ENCODE data around the gene ABRAXAS1. TPM values are rescaled to one million over a fixed set of nuclear protein-coding genes. Genes with fewer than 3 reads are reported as not detected.
"Not testable (repeated sequence)": the region's sequence is repeated elsewhere in the genome, so short reads cannot be mapped to it uniquely, and the experiment has no call there.

The ABRAXAS1 gene
- total RNA-seq = 15.4 and 17.5 TPM in 2 replicates

DNA sequence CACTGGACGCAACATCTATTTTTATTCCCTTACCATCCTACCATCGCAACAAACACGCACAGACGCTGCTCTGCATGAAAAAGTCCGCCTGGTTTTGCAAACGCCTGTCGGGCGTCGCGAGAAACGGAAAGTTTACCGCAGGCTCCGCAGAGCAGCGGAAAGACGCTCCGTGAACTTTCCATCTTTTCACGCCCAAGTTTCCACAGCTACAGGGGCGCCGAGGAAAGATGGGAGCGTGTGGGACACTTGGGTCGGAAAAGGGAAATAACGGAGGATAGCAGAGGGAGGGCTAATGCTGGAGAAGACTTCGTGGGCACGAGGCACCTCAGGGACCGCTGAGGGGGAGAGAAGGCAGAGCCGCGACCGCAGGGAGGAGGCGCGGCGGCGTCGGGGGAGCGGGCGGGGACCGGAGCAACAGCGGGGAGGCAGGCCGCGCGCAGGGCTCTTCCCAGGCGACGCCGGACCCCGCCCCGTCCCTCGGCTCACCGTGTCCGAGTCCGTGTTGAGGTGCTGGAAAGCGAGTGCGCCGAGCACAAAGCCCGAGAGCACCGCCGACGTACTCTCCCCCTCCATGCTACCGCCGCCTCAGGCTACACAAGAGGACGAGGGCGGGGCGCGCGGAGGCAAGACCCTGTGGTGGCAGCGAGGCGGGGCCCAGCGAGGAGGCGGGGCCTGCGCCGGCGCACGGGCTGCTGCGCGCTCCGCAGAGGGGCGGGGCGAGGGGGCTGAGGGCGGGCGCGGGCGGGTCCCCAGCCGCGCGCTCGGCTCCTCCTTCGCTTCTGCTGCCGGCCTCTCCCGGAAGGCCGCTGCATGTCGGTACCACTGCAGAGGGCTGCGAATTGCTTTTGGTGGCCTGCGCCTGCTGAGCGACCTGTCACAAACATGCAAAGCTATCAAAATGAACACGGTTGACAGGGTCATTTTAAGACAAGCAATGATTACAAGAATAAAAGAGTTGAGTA, at the start of gene ABRAXAS1:
TSS of gene ABRAXAS1 (minus strand) at position 601 of the 962 bp plus-strand sequence. CDS start at position 573, 28 bp downstream.
- intact Hi-C loops (cut with micrococcal nuclease) = loop anchor here (1.0 to 10.0 kb wide), 7 partner anchors 20 to 584 kb away; partner anchors contain the start of genes COQ2, GPAT3, HELQ and THAP9

DNA sequence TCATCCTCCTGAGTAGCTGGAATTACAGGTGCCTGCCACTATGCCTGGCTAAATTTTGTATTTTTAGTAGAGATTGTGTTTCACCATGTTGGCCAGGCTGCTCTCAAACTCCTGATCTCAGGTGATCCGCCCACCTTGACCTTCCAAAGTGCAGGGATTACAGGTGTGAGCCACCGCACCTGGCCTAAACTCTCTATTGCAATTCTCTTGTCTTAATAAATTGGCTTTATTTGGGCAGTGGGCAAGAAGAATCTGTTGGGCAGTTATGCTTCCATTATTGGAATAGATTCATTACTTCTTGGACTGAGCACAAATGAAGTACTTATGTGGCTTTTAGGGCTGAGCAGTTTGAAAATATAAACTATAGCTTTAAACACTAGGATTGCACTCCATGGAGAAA, 42.8 kb upstream of the ABRAXAS1 start:
- intact Hi-C loops (cut with micrococcal nuclease) = no loop called here

DNA sequence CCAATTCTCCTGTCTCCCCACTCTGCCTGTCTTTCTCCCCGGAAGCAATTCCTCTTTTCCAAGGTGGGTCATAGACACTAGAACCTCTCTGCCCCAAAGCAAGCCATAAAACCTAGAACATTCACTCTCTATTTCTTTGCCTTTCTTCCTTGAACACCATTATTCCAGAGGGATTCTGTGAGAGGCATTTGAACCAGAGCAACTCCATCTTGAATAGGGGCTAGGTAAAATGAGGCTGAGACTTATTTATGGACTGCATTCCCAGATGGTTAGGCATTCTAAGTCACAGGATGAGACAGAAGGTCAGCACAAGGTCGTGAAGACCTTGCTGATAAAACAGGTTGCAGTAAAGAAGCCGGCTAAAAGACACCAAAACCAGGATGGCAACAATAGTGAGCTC, 37.3 kb upstream of the ABRAXAS1 start:
- intact Hi-C loops (cut with micrococcal nuclease) = no loop called here

DNA sequence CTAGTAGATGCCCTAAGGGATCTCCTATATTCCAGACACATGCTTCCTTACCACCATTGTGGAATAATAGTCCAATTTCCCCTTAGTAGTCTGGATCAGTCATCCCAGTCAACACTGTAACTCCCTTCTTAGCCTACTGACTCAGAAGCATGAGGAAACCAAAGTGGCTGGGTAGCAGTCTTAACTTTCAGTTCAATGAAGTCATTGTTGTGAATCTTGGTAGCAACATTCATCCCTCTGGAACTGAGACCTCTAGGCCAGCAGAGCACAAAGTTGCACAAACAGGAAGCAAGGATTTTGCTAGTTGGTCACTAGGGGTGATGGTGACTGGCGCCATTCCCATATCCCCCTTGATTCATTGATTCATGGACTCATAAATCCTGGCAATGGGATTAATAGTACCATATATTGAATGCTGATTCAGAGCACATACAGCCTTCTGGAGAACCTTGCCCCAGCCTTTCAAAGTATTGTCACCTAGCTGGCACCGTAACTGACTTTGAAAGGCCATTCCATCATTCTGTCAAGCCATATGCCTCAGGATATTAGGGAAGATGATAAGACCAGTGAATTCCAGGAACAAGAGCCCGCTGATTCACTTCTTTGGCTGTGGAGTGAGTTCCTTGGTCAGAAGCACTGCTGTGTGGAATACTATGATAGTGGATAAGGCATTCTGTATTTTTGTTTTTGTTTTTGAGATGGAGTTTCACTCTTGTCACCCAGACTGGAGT, 31.3 kb upstream of the ABRAXAS1 start:
- intact Hi-C loops (cut with micrococcal nuclease) = no loop called here

DNA sequence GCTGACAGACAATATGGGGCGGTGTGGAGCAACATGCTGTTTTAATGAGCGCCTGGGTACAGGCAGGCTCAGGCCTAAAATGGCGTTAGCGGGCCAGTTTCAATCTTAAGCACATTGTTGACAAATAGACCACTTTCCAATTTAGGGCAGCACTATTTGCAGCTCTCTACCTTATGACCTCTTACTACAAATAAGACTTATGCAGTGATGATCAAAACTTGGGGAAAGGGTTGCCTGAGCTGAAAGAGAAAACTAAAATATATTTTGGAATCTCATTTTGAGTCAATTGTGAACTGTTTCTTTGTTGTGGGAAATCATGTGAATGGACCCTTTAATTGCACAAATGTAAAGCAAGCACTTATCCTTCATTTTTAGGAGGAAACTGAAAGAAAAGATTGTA, 25.5 kb upstream of the ABRAXAS1 start:
- intact Hi-C loops (cut with micrococcal nuclease) = no loop called here

DNA sequence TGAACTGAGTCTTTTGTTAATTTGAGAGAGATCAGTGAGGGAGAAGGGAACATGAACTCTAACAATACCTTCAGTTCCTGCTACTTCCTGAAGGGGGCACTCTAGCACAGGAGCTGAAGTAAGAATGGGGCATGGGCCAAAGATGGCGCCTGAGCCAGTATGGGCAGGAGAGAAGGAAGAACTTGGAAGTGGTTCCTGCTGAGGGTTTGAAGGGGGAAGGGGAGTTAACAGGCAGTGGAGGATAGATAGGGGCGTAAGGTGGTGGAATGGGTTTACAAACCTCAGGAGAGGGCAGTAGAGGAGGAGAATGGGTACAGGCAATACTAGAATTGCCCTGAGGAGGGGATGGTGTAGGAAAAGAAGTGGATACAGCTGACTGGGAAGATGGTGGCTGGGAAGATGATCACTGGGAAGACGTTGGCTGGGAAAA, 24.3 kb upstream of the ABRAXAS1 start:
- intact Hi-C loops (cut with micrococcal nuclease) = loop anchor here (1.0 to 10.0 kb wide), 2 partner anchors 131 to 996 kb away; no protein-coding TSS in a partner anchor

DNA sequence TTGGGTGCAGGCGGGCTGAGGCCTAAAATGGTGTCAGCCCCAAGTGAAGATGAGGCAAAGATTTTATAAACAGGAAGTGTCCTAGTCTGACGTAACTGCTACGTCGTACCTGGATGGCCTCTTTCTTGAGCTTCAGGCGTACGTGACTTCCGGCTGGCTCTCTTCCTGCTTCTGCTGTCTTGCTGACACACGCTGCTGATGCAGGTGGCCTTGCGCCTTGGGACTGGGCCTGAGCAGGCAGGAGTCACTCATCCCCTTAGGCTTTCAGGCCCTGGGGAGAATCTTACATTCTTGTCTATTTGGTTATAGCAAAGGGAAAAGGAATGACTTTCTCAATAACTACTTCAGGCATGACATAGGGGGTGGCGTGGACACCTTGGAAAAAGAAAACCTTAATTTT, 20.1 kb upstream of the ABRAXAS1 start:
- intact Hi-C loops (cut with micrococcal nuclease) = loop anchor here (2.0 to 10.0 kb wide), 2 partner anchors 20 to 1000 kb away; partner anchors contain the start of gene ABRAXAS1

DNA sequence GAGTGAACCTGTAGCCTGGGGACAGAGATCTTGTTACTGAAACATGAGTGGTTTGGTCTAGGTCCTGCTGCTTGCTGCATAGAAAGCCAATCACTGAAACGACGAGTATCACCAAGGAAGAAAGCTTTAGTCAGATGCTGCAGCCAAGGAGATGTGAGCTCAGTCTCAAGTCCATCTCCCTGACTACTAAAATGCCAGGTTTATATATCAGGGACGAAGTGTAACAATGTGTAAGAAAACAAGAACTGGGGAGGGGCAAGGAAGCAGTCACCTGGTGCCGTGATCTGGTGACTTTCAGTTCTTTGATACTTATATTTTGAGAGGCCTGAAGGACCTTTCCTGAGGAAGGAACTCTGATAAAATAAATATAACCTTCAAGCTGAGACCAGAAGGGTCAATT, 19.6 kb upstream of the ABRAXAS1 start:
- intact Hi-C loops (cut with micrococcal nuclease) = loop anchor here (2.0 to 10.0 kb wide), 2 partner anchors 20 to 1000 kb away; partner anchors contain the start of gene ABRAXAS1

DNA sequence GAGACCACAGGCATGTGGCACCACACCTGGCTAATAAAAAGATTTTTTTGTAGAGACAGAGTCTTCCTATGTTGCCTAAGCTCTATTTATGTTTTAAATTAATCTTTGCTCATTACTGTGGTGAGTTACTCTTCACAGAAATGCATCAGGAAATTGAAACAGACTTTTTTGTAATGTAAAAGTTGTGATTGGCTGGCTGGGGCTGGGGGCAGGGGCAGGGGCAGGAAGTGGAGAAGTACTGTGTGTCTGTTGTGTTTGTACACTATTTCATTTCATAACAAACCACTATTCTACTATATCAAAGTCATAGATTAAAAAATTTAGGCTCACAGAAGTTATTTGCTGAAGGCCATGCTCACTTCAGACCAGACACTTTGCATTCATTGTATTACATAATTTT, 19.1 kb upstream of the ABRAXAS1 start:
- intact Hi-C loops (cut with micrococcal nuclease) = loop anchor here (2.0 to 10.0 kb wide), 2 partner anchors 19 to 1001 kb away; partner anchors contain the start of gene ABRAXAS1

DNA sequence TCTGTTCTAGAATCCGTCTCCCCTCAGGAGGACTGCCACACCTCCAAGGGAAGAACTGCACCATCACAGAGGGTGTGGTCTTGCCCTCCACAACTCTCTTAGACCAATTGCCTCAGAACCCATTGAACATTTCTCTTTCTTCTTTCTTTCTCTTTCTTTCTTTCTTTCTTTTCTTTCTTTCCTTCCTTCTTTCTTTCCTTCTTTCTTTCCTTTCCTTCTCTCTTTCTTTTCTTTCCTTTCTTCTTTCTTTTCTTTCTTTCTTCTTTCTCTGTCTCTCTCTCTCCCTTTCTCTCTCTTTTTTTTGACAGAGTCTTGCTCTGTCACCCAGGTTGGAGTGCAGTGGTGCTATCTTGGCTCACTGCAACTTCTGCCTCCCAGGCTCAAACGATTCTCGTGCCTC, 16.8 kb upstream of the ABRAXAS1 start:
- intact Hi-C loops (cut with micrococcal nuclease) = loop anchor here (10.0 kb wide), 1 partner anchor 1003 kb away; no protein-coding TSS in a partner anchor

DNA sequence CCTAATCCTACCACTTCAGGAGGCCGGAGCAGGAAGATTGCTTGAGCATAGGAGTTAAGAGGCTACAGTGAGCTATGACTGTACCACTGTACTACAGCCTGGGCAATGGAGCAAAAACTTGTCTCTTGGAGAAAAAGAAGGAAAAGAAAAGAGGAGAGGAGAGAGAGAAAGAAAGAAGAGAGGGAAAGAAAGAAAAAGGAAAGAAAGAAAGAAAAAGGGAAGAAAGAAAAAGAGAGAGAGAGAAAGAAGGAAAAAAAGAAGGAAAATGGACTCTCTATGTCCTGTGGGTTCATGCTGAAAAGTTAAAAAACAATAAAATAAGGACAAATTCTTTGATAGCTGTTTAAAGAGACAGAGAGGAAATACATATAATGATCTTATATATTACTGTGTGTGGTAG, 13.3 kb upstream of the ABRAXAS1 start:
- intact Hi-C loops (cut with micrococcal nuclease) = no loop called here

DNA sequence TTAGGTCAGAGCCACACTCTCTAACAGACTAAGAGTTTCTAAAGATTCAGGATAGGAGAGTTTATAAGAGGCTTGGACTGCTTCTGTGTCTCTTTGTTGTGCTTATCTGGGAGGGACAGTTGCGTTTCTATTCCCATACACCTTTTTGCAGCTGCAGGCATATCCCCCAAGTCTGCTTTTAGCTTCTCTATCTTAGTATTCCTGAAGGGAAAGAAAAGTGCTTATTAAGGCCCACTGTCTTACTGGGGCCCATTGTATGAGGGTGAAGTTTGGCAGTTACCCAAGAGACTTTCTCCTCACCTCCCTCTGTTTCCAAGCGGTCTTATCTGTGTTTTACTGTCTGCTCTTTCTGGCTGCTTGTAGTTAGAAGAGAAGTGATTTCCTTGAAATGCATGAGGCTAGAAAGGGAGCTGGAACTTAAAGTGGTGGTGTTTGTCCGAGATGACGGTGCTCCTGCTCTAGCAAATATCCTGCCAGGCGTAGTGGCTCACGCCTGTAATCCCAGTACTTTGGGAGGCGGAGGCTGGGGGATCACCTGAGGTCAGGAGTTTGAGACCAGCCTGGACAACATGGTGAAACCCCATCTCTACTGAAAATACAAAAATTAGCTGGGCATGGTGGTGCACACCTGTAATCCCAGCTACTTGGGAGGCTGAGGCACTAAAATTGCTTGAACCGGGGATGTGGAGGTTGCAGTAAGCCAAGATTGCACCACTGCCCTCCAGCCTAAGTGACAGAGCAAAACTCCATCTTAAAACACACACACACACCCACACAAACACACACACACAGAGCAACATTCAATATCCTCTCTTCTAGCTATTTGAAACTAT, 11.4 kb upstream of the ABRAXAS1 start:
- intact Hi-C loops (cut with micrococcal nuclease) = not testable (repeated sequence)

DNA sequence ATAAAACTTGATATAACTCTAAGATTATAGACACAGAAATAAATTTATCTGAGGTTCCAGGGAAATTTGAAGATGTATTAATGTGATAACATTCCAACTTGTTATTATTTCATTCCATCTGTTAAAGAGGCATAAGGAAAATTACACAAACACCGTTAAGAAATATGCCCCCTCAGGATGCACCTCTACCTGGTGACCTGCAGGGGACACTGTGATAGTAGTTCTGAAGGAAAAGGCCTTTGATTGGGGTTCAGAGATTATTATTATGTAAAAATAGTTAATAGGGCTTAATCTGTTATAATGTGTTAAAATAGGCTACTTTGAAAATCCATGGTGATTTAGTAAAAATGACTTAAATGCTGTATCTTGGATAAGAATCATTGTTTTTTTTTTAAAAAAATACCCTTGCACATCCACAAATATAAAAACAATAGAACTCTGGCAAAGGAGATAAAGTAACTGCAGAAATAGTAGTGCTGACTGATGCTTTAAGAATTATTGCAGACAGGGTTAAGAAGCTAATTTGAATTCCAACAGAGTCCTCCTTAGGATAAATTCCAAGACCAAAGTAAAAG, 6.1 kb upstream of the ABRAXAS1 start:
- intact Hi-C loops (cut with micrococcal nuclease) = loop anchor here (1.0 kb wide), 1 partner anchor 149 kb away; no protein-coding TSS in a partner anchor

DNA sequence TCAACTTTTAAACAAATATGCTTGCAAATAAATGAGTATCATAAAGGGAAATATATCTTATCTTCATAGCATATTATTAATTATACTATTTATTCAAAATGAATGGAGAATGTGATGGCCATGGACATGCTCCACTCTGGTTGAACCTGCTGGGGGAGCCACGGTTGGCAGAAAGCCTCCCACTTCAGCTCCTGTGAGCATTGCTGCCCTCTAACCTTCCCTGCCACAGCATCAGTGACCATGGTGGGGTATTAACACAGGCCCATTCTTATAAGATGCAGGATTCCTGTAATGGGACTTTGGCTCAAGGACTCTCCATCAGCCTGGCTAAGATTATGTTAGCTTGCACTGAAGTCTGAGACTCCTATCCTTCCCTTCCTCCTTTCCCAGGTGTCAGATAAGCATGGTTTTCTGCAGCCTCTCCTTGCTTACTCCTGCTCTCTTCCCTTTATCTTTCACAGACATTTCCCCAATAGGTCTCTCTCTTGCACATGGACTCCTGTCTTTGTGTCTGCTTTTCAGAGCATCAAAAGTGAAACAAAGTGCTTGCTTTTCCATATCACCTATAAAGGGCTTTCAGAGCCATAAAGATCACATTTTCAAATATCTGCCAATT, 4.9 kb upstream of the ABRAXAS1 start:
- intact Hi-C loops (cut with micrococcal nuclease) = loop anchor here (10.0 kb wide), 1 partner anchor 205 kb away; the partner anchor contains the start of gene COQ2

DNA sequence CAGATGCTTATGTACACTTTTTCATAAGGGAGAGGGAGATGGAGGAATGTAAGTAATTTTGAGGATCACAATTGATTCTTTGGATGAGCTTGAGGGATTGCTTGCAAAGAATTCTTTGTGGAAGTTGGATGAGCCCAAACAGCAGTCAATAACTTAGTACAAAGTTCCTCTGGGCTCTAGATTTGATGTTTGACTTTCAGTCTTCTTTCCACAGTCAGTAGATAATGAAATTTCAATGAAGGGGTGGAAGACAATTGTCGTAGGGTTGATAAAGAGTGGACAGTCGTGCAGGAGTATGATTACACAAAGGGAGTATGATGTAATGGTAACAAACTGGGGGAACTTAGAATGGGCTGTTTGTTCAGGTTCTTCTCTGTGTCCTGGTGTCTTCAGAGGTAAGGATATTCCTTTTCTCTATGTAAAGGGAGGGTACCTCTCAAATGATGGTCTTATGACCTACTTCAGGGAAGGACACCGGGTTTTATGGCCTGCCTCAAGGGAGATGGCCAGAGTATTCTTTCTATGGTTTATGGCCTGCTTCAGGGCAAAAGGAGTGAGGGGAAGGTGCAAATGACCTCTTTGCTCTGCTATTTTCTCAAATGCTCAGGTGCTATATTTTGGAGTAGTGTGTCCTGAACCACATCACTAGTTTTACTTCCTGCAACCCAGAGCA, 1.7 kb upstream of the ABRAXAS1 start:
- intact Hi-C loops (cut with micrococcal nuclease) = loop anchor here (10.0 kb wide), 1 partner anchor 202 kb away; the partner anchor contains the start of gene COQ2

DNA sequence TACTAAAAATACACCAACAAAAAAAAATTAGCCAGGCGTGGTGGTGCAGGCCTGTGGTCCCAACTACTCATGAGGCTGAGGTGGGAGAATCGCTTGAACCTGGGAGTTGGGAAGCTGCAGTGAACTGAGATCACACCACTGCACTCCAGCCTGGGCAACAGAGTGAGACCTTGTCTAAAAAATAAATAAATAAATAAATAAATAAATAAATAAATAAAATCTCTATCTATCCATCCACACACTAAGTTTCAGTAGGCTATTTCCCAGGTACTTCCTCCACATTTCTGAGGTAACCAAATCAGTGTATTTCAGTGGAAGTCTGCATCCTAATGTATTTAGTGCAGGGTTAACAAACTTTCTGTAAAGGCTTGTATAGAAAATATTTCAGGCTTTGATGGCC, 10.9 kb downstream of the ABRAXAS1 start:
- intact Hi-C loops (cut with micrococcal nuclease) = no loop called here

DNA sequence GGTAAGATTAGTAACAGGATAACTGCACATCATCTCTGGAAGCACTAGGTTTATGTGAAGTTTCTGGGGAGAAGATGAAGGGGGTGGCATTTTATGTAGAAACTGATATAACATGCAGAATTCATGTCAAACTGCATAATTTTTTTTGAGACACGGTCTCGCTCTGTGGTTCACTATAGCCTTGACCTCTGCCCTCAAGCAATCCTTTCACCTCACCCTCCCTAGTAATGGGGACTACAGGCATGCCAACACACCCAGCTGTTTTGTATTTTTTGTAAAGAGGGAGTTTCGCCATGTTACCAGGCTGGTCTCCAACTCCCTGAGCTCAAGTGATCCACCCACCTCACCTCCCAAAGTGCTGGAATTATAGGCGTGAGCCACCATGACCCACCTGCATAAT, 11.5 kb downstream of the ABRAXAS1 start:
- intact Hi-C loops (cut with micrococcal nuclease) = no loop called here

DNA sequence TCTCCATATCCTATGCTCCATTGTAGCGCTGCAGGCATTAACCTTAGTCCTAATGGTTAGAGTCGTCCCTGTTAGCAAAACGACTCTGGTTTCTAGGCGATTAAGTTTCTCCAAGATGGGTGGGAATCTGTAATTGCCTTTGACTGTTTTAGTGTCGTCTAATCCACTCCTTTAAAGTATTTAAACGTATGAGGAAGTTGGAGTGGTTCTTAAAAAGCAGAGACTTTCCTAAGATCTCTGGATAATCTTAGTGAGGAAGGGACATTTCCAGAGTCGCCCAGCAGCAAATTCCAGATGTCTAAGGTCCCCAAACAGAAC, 28.8 kb downstream of the ABRAXAS1 start:
- intact Hi-C loops (cut with micrococcal nuclease) = loop anchor here (2.0 to 10.0 kb wide), 3 partner anchors 99 to 341 kb away; partner anchors contain the start of gene PLAC8
